Calu3 (cell line): ENCODE data around the gene CEMIP. TPM values are rescaled to one million over a fixed set of nuclear protein-coding genes. Genes with fewer than 3 reads are reported as not detected.

ENCODE experiments used
- BruUV-seq: library from RNA; stranded (reverse); fragments of 400-500 nt; replicated peaks from 2 replicates; lab custom pipeline; 2021; lab: Mats Ljungman, UMichigan
- CTCF ChIA-PET: fragments of 300-600 bp; sonication (Branson Sonifier 250); formaldehyde crosslinking; loops from one replicate; lab custom pipeline; 2022; ENCODE audit warnings: antibody characterized with exemption; lab: Charles Lee
- DNase-seq: peaks from one replicate; pipeline ENCODE4 v3.0.0; 2022
- H3K27ac Mint-ChIP-seq: one replicate; pipeline ENCODE4 v1.8.0; 2022; ENCODE audit warnings: mixed read lengths; ENCODE audit not compliant: unreplicated experiment
- H3K27me3 Mint-ChIP-seq: one replicate; pipeline ENCODE4 v1.8.0; 2022; ENCODE audit warnings: mixed read lengths; ENCODE audit not compliant: unreplicated experiment
- H3K36me3 Mint-ChIP-seq: one replicate; pipeline ENCODE4 v1.8.0; 2022; ENCODE audit warnings: mild to moderate bottlenecking, moderate library complexity, mixed read lengths; ENCODE audit not compliant: insufficient read depth, unreplicated experiment
- H3K4me1 Mint-ChIP-seq: one replicate; pipeline ENCODE4 v1.8.0; 2022; ENCODE audit warnings: mild to moderate bottlenecking, low read depth, mixed read lengths; ENCODE audit not compliant: unreplicated experiment
- H3K4me3 Mint-ChIP-seq: one replicate; pipeline ENCODE4 v1.8.0; 2022; ENCODE audit warnings: mild to moderate bottlenecking, low read depth, moderate library complexity, mixed read lengths; ENCODE audit not compliant: unreplicated experiment
- H3K9me3 Mint-ChIP-seq: one replicate; pipeline ENCODE4 v1.8.0; 2022; ENCODE audit warnings: low read depth, mixed read lengths; ENCODE audit not compliant: unreplicated experiment
- intact Hi-C: fragments of 100-400 bp; cut with micrococcal nuclease; formaldehyde crosslinking; loops from one replicate; pipeline ENCODE4 v1.10.0; 2022; ENCODE audit not compliant: unreplicated experiment
- total RNA-seq: library from RNA; stranded (reverse); gene quantifications from 2 replicates; pipeline ENCODE4 v1.2.3, GENCODE V29; 2022
- TF ChIP-seq, protein P1 (sequence below): fragments of 200-600 bp; IDR thresholded peaks from one replicate; pipeline ENCODE4 v1.8.0; 2022; ENCODE audit warnings: antibody characterized with exemption; ENCODE audit not compliant: unreplicated experiment

The CEMIP gene
- total RNA-seq, 1 experiment from 2014 or later, result 1.8 TPM

DNA sequence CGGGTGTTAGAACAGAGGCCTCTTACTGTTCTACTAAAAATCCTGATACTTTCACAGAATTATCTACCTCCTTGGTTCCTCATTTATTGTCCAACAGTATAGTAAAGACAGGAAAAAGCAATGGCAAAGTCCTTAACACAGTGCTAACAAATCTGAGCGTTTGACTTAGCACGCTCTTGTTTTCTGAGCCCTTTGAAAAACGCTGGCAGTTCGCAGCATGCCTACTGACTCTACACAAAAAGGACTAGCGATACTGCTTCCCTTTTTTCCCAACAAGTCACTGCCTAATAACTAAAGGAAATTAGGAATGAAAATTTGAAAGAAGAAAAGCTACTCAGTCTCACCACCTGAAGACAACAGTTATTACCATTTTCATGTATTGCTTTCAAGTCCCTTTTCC is 34.8 kb upstream of the CEMIP start:
- H3K36me3 Mint-ChIP-seq, result peaks cover 4% of the 10 kb centered on the region
- peaks cover 51% of the 10 kb centered on the region for H3K4me1 Mint-ChIP-seq
- DNase-seq, result no peak
- H3K27ac Mint-ChIP-seq, result no peak overlapping the region
- no TSS peak for BruUV-seq
- CTCF ChIA-PET, result no interaction called here
- H3K4me3 Mint-ChIP-seq, result no peak overlapping the region
- H3K27me3 Mint-ChIP-seq, result no peaks in the 10 kb centered on the region
- TF ChIP-seq, protein P1, sequence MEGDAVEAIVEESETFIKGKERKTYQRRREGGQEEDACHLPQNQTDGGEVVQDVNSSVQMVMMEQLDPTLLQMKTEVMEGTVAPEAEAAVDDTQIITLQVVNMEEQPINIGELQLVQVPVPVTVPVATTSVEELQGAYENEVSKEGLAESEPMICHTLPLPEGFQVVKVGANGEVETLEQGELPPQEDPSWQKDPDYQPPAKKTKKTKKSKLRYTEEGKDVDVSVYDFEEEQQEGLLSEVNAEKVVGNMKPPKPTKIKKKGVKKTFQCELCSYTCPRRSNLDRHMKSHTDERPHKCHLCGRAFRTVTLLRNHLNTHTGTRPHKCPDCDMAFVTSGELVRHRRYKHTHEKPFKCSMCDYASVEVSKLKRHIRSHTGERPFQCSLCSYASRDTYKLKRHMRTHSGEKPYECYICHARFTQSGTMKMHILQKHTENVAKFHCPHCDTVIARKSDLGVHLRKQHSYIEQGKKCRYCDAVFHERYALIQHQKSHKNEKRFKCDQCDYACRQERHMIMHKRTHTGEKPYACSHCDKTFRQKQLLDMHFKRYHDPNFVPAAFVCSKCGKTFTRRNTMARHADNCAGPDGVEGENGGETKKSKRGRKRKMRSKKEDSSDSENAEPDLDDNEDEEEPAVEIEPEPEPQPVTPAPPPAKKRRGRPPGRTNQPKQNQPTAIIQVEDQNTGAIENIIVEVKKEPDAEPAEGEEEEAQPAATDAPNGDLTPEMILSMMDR, result no peak
- H3K9me3 Mint-ChIP-seq, result peaks cover 2% of the 10 kb centered on the region
- intact Hi-C loops, result loop anchor here (5.0 kb wide), 1 partner anchor 47 kb away; the partner anchor contains the start of gene ABHD17C

- no TSS peak for BruUV-seq
- CTCF ChIA-PET, result no interaction called here
- peaks cover 2% of the 10 kb centered on the region for H3K9me3 Mint-ChIP-seq
- intact Hi-C loops, result loop anchor here (5.0 kb wide), 1 partner anchor 48 kb away; the partner anchor contains the start of gene ABHD17C
- TF ChIP-seq, protein P1, result no peak
- DNase-seq, result no peak
- no peak overlapping the region for H3K27ac Mint-ChIP-seq
- H3K4me1 Mint-ChIP-seq, result peaks cover 47% of the 10 kb centered on the region
- H3K36me3 Mint-ChIP-seq, result peaks cover 4% of the 10 kb centered on the region
- H3K27me3 Mint-ChIP-seq, result no peaks in the 10 kb centered on the region
- H3K4me3 Mint-ChIP-seq, result no peak overlapping the region
Measured at GRCh38 chr15:80744826-80745225, 34.3 kb upstream of the CEMIP start.

GRCh38 chr15:80745888-80746287 is 33.3 kb upstream of the CEMIP start:
- H3K9me3 Mint-ChIP-seq, result peaks cover 2% of the 10 kb centered on the region
- no peak for DNase-seq
- peaks cover 41% of the 10 kb centered on the region for H3K4me1 Mint-ChIP-seq
- intact Hi-C loops, result no loop called here
- BruUV-seq, result no TSS peak
- no peak overlapping the region for H3K27ac Mint-ChIP-seq
- H3K4me3 Mint-ChIP-seq, result no peak overlapping the region
- peaks cover 15% of the 10 kb centered on the region for H3K36me3 Mint-ChIP-seq
- TF ChIP-seq, protein P1, result no peak
- H3K27me3 Mint-ChIP-seq, result no peaks in the 10 kb centered on the region
- CTCF ChIA-PET, result no interaction called here

DNA sequence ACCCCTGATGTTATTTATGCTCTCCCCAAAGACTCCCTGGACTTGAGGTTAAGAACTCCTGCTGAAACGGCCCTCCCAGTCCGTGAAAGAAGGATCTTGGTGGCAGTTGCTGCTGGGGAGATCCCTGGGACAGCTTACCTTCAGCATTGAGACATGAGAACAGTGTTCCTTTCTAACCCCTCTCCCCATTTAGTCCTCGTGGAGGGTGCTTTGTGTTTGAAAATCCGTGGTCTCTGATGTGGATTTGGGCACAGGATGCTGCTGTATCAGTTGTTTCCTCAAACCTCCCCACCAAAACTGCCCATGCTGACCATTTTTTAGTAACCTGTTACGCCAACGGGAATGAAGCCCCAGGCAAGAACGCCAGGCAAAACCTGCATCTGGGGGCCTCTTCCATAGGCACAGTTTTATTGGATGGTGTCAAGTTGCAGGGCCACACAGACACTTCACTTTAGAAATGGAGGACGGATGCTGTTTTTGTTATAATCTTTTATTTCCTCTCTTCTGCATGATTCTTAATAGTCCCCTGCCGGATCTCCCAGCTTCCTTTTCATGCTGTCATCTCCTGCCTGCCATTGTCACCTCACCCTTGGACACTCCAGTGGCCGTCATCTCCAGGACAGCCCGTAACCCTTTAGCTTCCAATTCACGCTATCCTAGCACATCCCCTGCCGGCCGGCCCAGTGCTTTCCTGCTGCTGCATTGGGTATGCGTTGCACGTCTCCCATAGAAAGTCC is 31.7 kb upstream of the CEMIP start:
- no peak for DNase-seq
- H3K36me3 Mint-ChIP-seq, result peaks cover 26% of the 10 kb centered on the region
- TF ChIP-seq, protein P1, result no peak
- peaks cover 2% of the 10 kb centered on the region for H3K9me3 Mint-ChIP-seq
- CTCF ChIA-PET, result no interaction called here
- intact Hi-C loops, result no loop called here
- H3K27me3 Mint-ChIP-seq, result no peaks in the 10 kb centered on the region
- H3K4me1 Mint-ChIP-seq, result peaks cover 29% of the 10 kb centered on the region
- no peak overlapping the region for H3K4me3 Mint-ChIP-seq
- no TSS peak for BruUV-seq
- no peak overlapping the region for H3K27ac Mint-ChIP-seq
